Liver (tissue), 9 donors: Measurements from ENCODE around the gene PEX11A. TPM values are rescaled to one million over a fixed set of nuclear protein-coding genes. Genes with fewer than 3 reads are reported as not detected.
A peak's percentile ranks its signal among the peaks of the same experiment; 100 is the strongest.

ENCODE experiments used
- DNase-seq: peaks from one replicate; pipeline ENCODE4 v3.0.0-alpha.2; 2017; ENCODE audit warnings: low spot score
- H3K27ac ChIP-seq, 2 donors: one replicate each; pipeline ENCODE4 v1.7.0; 2013; ENCODE audit warnings: inconsistent platforms in 2 of 2, low read length in 2 of 2, control low read depth in 1 of 2, low read depth in 1 of 2, mild to moderate bottlenecking in 1 of 2
- H3K27me3 ChIP-seq, 4 donors: one replicate each; pipeline versions ENCODE4 v1.6.1 to v1.7.0; 2013; ENCODE audit warnings: low read length in 3 of 4, inconsistent platforms in 1 of 4, mild to moderate bottlenecking in 1 of 4, moderate library complexity in 1 of 4; ENCODE audit not compliant: control insufficient read depth in 4 of 4, insufficient read depth in 4 of 4
- H3K36me3 ChIP-seq, 4 donors: one replicate each; pipeline versions ENCODE4 v1.6.1 to v1.7.0; 2013; ENCODE audit warnings: low read length in 3 of 4, mild to moderate bottlenecking in 3 of 4, low read depth in 1 of 4, moderate library complexity in 1 of 4; ENCODE audit not compliant: control insufficient read depth in 4 of 4, insufficient read depth in 3 of 4
- H3K4me1 ChIP-seq, 4 donors: one replicate each; pipeline versions ENCODE4 v1.6.1 to v1.7.0; 2013; ENCODE audit warnings: low read length in 3 of 4, mild to moderate bottlenecking in 3 of 4, moderate library complexity in 1 of 4; ENCODE audit not compliant: control insufficient read depth in 4 of 4, insufficient read depth in 4 of 4
- H3K4me3 ChIP-seq, 3 donors: one replicate each; pipeline versions ENCODE4 v1.6.1 to v1.7.0; 2013; ENCODE audit warnings: low read length in 3 of 3, control low read depth in 1 of 3, low read depth in 1 of 3, mild to moderate bottlenecking in 1 of 3
- H3K9ac ChIP-seq, 2 donors: one replicate each; pipeline ENCODE4 v1.7.0; 2013; ENCODE audit warnings: low read length in 2 of 2, mild to moderate bottlenecking in 2 of 2, moderate library complexity in 2 of 2, control low read depth in 1 of 2, low read depth in 1 of 2
- H3K9me3 ChIP-seq, 4 donors: one replicate each; pipeline versions ENCODE4 v1.6.1 to v1.7.0; 2013; ENCODE audit warnings: low read length in 3 of 4; ENCODE audit not compliant: control insufficient read depth in 4 of 4
- EGR1 ChIP-seq, 2 donors: IDR thresholded peaks; 2 replicates each; pipeline ENCODE4 v1.6.1; 2016 to 2018; ENCODE audit warnings: antibody characterized with exemption in 2 of 2, low read depth in 2 of 2
- FOXA1 ChIP-seq: IDR thresholded peaks from 2 replicates; pipeline ENCODE4 v1.6.1; 2016; ENCODE audit warnings: antibody characterized with exemption
- FOXA2 ChIP-seq: IDR thresholded peaks from 2 replicates; pipeline ENCODE4 v1.6.1; 2016; ENCODE audit warnings: antibody characterized with exemption
- GABPA ChIP-seq, 2 donors: IDR thresholded peaks in 1 of 2; conservative IDR thresholded peaks in 1 of 2; 2 replicates each; pipeline ENCODE4 v1.6.1; 2016; ENCODE audit warnings: antibody characterized with exemption in 2 of 2, mild to moderate bottlenecking in 1 of 2, moderate library complexity in 1 of 2
- HNF4A ChIP-seq, 2 donors: conservative IDR thresholded peaks; 2 replicates each; pipeline ENCODE4 v1.6.1; 2016; ENCODE audit warnings: antibody characterized with exemption in 2 of 2, mild to moderate bottlenecking in 2 of 2
- HNF4G ChIP-seq: IDR thresholded peaks from 2 replicates; pipeline ENCODE4 v1.6.1; 2016; ENCODE audit warnings: antibody characterized with exemption
- JUND ChIP-seq, 2 donors: IDR thresholded peaks; 2 replicates each; pipeline ENCODE4 v1.6.1; 2016; ENCODE audit warnings: antibody characterized with exemption in 2 of 2
- MAX ChIP-seq: IDR thresholded peaks from 2 replicates; pipeline ENCODE4 v1.6.1; 2016; ENCODE audit warnings: antibody characterized with exemption
- NR2F2 ChIP-seq: IDR thresholded peaks from 2 replicates; pipeline ENCODE4 v1.6.1; 2016; ENCODE audit warnings: antibody characterized with exemption
- RAD21 ChIP-seq, 2 donors: IDR thresholded peaks; 2 replicates each; pipeline ENCODE4 v1.6.1; 2016; ENCODE audit warnings: antibody characterized with exemption in 2 of 2, mild to moderate bottlenecking in 2 of 2
- REST ChIP-seq: IDR thresholded peaks from 2 replicates; pipeline ENCODE4 v1.6.1; 2016; ENCODE audit warnings: antibody characterized with exemption, mild to moderate bottlenecking
- RXRA ChIP-seq, 2 donors: IDR thresholded peaks; 2 replicates each; pipeline ENCODE4 v1.6.1; 2017 to 2018; ENCODE audit warnings: antibody characterized with exemption in 2 of 2, mild to moderate bottlenecking in 1 of 2
- SP1 ChIP-seq: IDR thresholded peaks from 2 replicates; pipeline ENCODE4 v1.6.1; 2018; ENCODE audit warnings: antibody characterized with exemption, mild to moderate bottlenecking
- TAF1 ChIP-seq: conservative IDR thresholded peaks from 2 replicates; pipeline ENCODE4 v1.6.1; 2016; ENCODE audit warnings: antibody characterized with exemption, mild to moderate bottlenecking
- YY1 ChIP-seq: IDR thresholded peaks from 2 replicates; pipeline ENCODE4 v1.6.1; 2016; ENCODE audit warnings: antibody characterized with exemption, mild to moderate bottlenecking
- ZBTB33 ChIP-seq: IDR thresholded peaks from 2 replicates; pipeline ENCODE4 v1.6.1; 2016; ENCODE audit warnings: antibody characterized with exemption
- WGBS: extraction: QIAGEN DNeasy Blood & Tissue Kit; methylation state at CpG from one replicate; pipeline ENCODE4 v1.1.7; 2013; 5-methylcytosine and 5-hydroxymethylcytosine counted together
- polyA plus RNA-seq, 2 donors: library from polyadenylated mRNA; stranded (reverse) in 1 of 2; unstranded in 1 of 2; fragments of 200-250 nt in 1 of 2; fragments of >200 nt in 1 of 2; fragmentation: Nextera tagmentation in 1 of 2; extraction: Ambion mirVana in 1 of 2; gene quantifications; one replicate each; pipeline versions ENCODE4 v1.2.1 to v1.2.3, GENCODE V29; 2013 to 2015
- total RNA-seq, 2 donors: library from RNA; depleted of rRNA; stranded (reverse); fragments of >200 nt; gene quantifications; one replicate each; pipeline ENCODE4 v1.2.3, GENCODE V29; 2014
- TF ChIP-seq, protein P1 (sequence below): IDR thresholded peaks from 2 replicates; pipeline ENCODE4 v1.6.1; 2016; ENCODE audit warnings: antibody characterized with exemption
- TF ChIP-seq, protein P2 (sequence below): fragments of 150-350 bp; IDR thresholded peaks from 2 replicates; pipeline ENCODE4 v1.5.1; 2017; ENCODE audit warnings: improper control_type of control experiment, low read depth, low read length; ENCODE audit not compliant: missing input control
- donor health status: healthy.
- donor health status: healthy.
- donor health status: healthy.
- donor health status: healthy.
- donor health status: healthy.

The PEX11A gene
- total and polyA plus RNA-seq, 4 donors, result 6.6 to 47.9 (median 24.3) TPM

DNA sequence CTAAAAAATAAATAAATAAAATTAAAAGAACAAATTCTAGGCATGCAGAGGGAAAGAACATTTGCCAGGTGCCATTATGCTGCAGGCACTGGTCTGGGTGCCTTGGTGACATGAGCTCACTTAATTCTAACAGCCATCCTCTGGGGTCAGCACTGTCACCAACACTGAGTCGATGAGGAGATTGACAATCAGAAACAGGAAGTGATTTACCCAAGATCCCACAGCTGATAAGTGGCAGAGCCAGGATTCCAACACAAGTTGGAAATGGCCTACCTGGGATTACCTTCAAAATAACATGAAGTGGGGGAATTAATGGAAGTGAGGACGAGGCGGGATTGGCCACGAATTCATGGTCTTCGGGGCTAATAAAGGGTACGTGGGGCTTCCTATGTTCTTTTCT, 14.9 kb downstream of the PEX11A start:
- Histone ChIP-seq H3K27ac (no peak overlapping the region), H3K9me3 (no peaks in the 10 kb centered on the region), H3K36me3 (peaks cover 0 to 2% (median 0%) of the 10 kb centered on the region in 4 donors), H3K4me1 (peaks cover 0 to 50% (median 36%) of the 10 kb centered on the region in 4 donors), H3K4me3 (no peak overlapping the region), H3K27me3 (no peaks in the 10 kb centered on the region), H3K9ac (no peak overlapping the region)
- DNase-seq, result no peak
- 78% methylated on average over 6 of the region's 6 CpGs for WGBS
- no peak for TF ChIP-seq RAD21 (IDR thresholded peaks at IDR 0.05)
- TF ChIP-seq NR2F2, result no peak
- TF ChIP-seq YY1, result no peak
- no peak for TF ChIP-seq HNF4A (conservative IDR thresholded peaks at IDR 0.05)
- TF ChIP-seq FOXA2, result no peak
- TF ChIP-seq TAF1, result no peak
- TF ChIP-seq RXRA (IDR thresholded peaks at IDR 0.05), result no peak
- no peak for TF ChIP-seq FOXA1
- no peak for TF ChIP-seq EGR1 (IDR thresholded peaks at IDR 0.05; ENCODE audit: low read depth in 2 of 2)
- TF ChIP-seq, protein P1, sequence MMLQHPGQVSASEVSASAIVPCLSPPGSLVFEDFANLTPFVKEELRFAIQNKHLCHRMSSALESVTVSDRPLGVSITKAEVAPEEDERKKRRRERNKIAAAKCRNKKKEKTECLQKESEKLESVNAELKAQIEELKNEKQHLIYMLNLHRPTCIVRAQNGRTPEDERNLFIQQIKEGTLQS, result no peak
- no peak for TF ChIP-seq ZBTB33
- TF ChIP-seq, protein P2, sequence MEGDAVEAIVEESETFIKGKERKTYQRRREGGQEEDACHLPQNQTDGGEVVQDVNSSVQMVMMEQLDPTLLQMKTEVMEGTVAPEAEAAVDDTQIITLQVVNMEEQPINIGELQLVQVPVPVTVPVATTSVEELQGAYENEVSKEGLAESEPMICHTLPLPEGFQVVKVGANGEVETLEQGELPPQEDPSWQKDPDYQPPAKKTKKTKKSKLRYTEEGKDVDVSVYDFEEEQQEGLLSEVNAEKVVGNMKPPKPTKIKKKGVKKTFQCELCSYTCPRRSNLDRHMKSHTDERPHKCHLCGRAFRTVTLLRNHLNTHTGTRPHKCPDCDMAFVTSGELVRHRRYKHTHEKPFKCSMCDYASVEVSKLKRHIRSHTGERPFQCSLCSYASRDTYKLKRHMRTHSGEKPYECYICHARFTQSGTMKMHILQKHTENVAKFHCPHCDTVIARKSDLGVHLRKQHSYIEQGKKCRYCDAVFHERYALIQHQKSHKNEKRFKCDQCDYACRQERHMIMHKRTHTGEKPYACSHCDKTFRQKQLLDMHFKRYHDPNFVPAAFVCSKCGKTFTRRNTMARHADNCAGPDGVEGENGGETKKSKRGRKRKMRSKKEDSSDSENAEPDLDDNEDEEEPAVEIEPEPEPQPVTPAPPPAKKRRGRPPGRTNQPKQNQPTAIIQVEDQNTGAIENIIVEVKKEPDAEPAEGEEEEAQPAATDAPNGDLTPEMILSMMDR, result no peak

- Histone ChIP-seq H3K4me1 (peaks cover 0 to 43% (median 31%) of the 10 kb centered on the region in 4 donors), H3K27me3 (no peaks in the 10 kb centered on the region), H3K9ac (peak overlapping the region in 1 of 2 donors; percentile 47), H3K9me3 (no peaks in the 10 kb centered on the region), H3K4me3 (no peak overlapping the region), H3K36me3 (peaks cover 0 to 5% (median 0%) of the 10 kb centered on the region in 4 donors), H3K27ac (peak overlapping the region; percentile 36 to 44)
- TF ChIP-seq HNF4G, result peak; percentile 67
- TF ChIP-seq YY1, result peak; percentile 98
- TF ChIP-seq HNF4A (conservative IDR thresholded peaks at IDR 0.05), result peak; percentile 92 to 95
- TF ChIP-seq FOXA2, result peak; percentile 77
- TF ChIP-seq REST, result peak; percentile 89
- TF ChIP-seq JUND (IDR thresholded peaks at IDR 0.05), result peak; percentile 35 to 82
- TF ChIP-seq, protein P1, result peak; percentile 85
- peak; percentile 36 to 62 for TF ChIP-seq EGR1 (IDR thresholded peaks at IDR 0.05; ENCODE audit: low read depth in 2 of 2)
- no peak for TF ChIP-seq TAF1
- peak; percentile 71 to 87 for TF ChIP-seq RXRA (IDR thresholded peaks at IDR 0.05)
- TF ChIP-seq RAD21 (IDR thresholded peaks at IDR 0.05), result peak; percentile 73 to 79
- no peak for TF ChIP-seq MAX
- no peak for TF ChIP-seq NR2F2
- TF ChIP-seq ZBTB33, result peak; percentile 77
- TF ChIP-seq GABPA (IDR thresholded peaks at IDR 0.05 in 1 of 2, conservative IDR thresholded peaks at IDR 0.05 in 1 of 2), result peak in 1 of 2 donors; percentile 59
- peak; percentile 67 for TF ChIP-seq FOXA1
- TF ChIP-seq SP1, result peak; percentile 93
- TF ChIP-seq, protein P2, result peak; percentile 27
- 38% methylated on average over 4 of the region's 4 CpGs for WGBS
- no peak for DNase-seq
Measured at GRCh38 chr15:89674526-89674925, 16.0 kb downstream of the PEX11A start.
